ENCODE measurements around the gene OBI1. TPM values are rescaled to one million over a fixed set of nuclear protein-coding genes. Genes with fewer than 3 reads are reported as not detected.

Gene OBI1
- total and polyA plus RNA-seq, 3 donors from 2014 or later, result 14.8 to 27.9 (median 26.8) TPM

DNA sequence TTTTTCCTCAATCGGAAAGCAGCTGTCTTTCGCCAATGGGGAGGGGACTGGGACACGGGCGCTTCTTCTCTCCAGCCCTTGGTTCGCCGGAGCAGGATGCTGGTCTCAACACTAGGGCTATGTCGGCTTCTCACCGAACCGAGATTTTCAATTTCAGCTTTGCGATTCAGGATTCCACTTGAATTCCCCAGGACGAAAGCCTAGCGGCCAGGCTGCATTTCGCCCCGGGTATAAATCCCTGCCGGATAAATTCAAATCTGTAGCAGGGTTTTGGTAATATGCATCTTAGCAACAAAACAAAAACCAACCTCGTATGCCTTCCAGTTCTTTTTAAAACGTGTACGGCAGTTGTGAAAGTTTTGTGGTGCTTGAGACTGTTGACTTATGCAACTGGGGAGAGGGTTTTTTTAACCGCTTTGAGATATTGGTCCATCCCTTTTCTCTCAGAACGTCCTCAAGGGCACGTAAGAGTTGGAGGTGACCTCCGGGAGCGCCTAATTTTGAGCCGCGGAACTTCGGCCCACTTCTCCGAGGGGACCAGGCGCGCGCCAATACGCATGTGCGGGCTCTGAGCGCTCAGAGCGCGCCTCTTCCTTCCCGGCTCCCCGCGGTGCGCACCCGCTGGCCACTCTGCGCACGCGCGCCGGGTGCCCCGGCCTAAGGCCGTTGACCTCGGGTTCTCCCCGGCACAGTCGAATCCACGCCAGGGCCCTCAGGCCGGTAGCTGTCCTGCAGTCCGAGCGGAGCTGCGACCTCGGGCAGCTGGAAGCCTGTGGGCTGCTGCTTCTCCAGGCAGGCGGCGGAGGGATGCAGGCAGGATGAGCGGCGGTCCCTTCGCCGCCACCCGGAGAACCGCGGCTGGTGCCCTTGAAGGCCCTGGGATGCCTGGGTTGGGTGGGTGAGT, 63.2 kb downstream of the OBI1 start:
- 8 to 13% methylated on average over 31 to 63 of the region's 65 CpGs for WGBS, 2 donors
- no peak overlapping the region for H3K27ac ChIP-seq
- H3K27me3 ChIP-seq, result peaks cover 7% of the 10 kb centered on the region
- peak overlapping the region; percentile 46 to 56 for H3K4me3 ChIP-seq
- H3K9me3 ChIP-seq, result no peaks in the 10 kb centered on the region
- TF ChIP-seq CTCF (IDR thresholded peaks at IDR 0.05), result no peak
- no peak for TF ChIP-seq POLR2A (IDR thresholded peaks at IDR 0.05)
- peak; percentile 61 for DNase-seq
- H3K36me3 ChIP-seq (ENCODE audit: low read depth, missing control alignments), result no peaks in the 10 kb centered on the region
- intact Hi-C loops (cut with DNase I; ENCODE audit: low total_unique reads), result no loop called here
- H3K4me1 ChIP-seq, result no peaks in the 10 kb centered on the region

GRCh38 chr13:78594456-78594975, 64.4 kb downstream of the OBI1 start:
- DNase-seq, result no peak
- no peaks in the 10 kb centered on the region for H3K9me3 ChIP-seq
- H3K36me3 ChIP-seq (ENCODE audit: low read depth, missing control alignments), result no peaks in the 10 kb centered on the region
- peaks cover 3% of the 10 kb centered on the region for H3K27me3 ChIP-seq
- no peak for TF ChIP-seq POLR2A (IDR thresholded peaks at IDR 0.05)
- TF ChIP-seq CTCF (IDR thresholded peaks at IDR 0.05), result no peak
- H3K27ac ChIP-seq, result no peak overlapping the region
- no peaks in the 10 kb centered on the region for H3K4me1 ChIP-seq
- intact Hi-C loops (cut with DNase I; ENCODE audit: low total_unique reads), result no loop called here
- no peak overlapping the region for H3K4me3 ChIP-seq
- WGBS, 2 donors, result 6 to 12% methylated on average over 8 of the region's 8 CpGs

GRCh38 chr13:78593652-78594455, 65.1 kb downstream of the OBI1 start:
- 9 to 11% methylated on average over 29 of the region's 29 CpGs for WGBS, 2 donors
- intact Hi-C loops (cut with DNase I; ENCODE audit: low total_unique reads), result no loop called here
- no peak for DNase-seq

GRCh38 chr13:78593129-78593528, 65.8 kb downstream of the OBI1 start:
- DNase-seq, result no peak
- 10 to 15% methylated on average over 13 of the region's 13 CpGs for WGBS, 2 donors
- no peaks in the 10 kb centered on the region for H3K36me3 ChIP-seq (ENCODE audit: low read depth, missing control alignments)
- no peaks in the 10 kb centered on the region for H3K4me1 ChIP-seq
- no peak overlapping the region for H3K4me3 ChIP-seq
- H3K27me3 ChIP-seq, result peaks cover 3% of the 10 kb centered on the region
- no peak overlapping the region for H3K27ac ChIP-seq
- intact Hi-C loops (cut with DNase I; ENCODE audit: low total_unique reads), result no loop called here
- no peaks in the 10 kb centered on the region for H3K9me3 ChIP-seq
- no peak for TF ChIP-seq POLR2A (IDR thresholded peaks at IDR 0.05)
- TF ChIP-seq CTCF (IDR thresholded peaks at IDR 0.05), result no peak

More at GRCh38 chr13:78593652-78594455, 65.1 kb downstream of the OBI1 start:
- Histone ChIP-seq H3K9me3 (no peaks in the 10 kb centered on the region), H3K36me3 (ENCODE audit: low read depth, missing control alignments) (no peaks in the 10 kb centered on the region), H3K27me3 (peaks cover 3% of the 10 kb centered on the region), H3K27ac (no peak overlapping the region), H3K4me1 (no peaks in the 10 kb centered on the region), H3K4me3 (no peak overlapping the region)
- TF ChIP-seq CTCF (IDR thresholded peaks at IDR 0.05) (no peak), POLR2A (IDR thresholded peaks at IDR 0.05) (no peak)
